ENCODE results near the gene DHX58.

The DHX58 gene

DNA sequence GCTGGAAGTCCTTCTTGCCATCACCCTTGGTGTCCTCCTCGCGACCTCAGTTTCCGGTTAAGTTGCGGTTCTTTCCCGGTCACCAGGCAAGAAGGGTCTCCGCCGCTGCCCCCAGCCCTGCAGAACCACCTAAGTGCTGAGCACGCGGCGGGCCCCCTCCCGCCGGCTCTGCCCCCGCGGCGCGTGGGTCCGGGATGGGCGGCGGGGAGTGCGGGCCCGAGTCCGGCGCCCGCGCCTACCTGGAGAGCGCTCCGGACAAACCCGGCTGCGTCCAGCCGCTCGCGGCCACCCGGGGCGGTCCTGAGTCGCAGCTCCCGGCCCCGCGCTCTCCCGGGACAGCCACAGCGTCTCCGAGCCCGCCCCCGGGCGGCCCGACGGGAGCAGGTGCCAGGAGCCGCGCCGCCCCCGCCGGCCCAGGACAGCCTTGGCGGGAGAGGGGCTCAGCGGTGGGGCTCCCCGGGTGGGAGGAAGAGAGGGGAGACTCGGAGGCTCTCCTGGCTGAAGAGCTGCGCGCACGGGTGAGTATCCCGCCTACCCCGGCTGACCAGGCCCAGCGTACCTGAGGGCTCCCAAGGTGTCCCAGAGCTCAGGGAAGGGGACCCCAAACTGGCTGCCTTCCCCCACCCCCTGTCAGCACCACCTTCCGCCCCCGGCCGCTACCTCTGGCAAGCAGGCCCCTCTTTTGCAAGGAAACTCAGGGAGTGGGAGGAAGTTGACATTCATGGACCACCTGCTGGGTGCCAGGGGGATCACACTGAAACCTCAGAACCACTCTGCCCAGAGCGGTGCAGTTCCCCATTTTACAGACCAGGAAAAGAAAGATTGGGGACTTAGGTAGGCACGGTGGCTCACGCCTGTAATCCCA lies 40.0 kb downstream of the DHX58 start:
- H3K9me3 ChIP-seq (replicated peaks; ENCODE audit: insufficient read depth, low read length): no peaks in the 10 kb centered on the region
- no peaks in the 10 kb centered on the region for H3F3A ChIP-seq (ENCODE audit: insufficient read depth, low read length)
- H3K9ac ChIP-seq (ENCODE audit: low read length): no peak overlapping the region
- H3K9me2 ChIP-seq (replicated peaks; ENCODE audit: insufficient read depth, low read length): no peaks in the 10 kb centered on the region
- H3K27ac ChIP-seq (ENCODE audit: low read length): no peak overlapping the region
- H3K36me3 ChIP-seq (replicated peaks; ENCODE audit: insufficient read depth, low read length): no peaks in the 10 kb centered on the region
- no peaks in the 10 kb centered on the region for H3K4me1 ChIP-seq (ENCODE audit: low read length)
- peak overlapping the region; percentile 18; the same call in 1 of the 2 replicates for H3K4me2 ChIP-seq (ENCODE audit: low read depth, low read length)
- TF ChIP-seq EZH2 (optimal IDR thresholded peaks at IDR 0.05; ENCODE audit: low read depth, low read length) (no peak), CTCF (IDR thresholded peaks at IDR 0.05; ENCODE audit: low read length) (no peak), EZH2phosphoT487 (IDR thresholded peaks at IDR 0.05; ENCODE audit: low read length) (no peak)
- no peak overlapping the region for H2AFZ ChIP-seq (ENCODE audit: low read length)
- no peaks in the 10 kb centered on the region for H3K79me2 ChIP-seq (ENCODE audit: low read length)
- H3K27me3 ChIP-seq (replicated peaks; ENCODE audit: insufficient read depth, low read length): peaks cover 22% of the 10 kb centered on the region
- H4K20me1 ChIP-seq (ENCODE audit: insufficient read depth, low read length): no peaks in the 10 kb centered on the region
- H3K4me3 ChIP-seq (ENCODE audit: low read length): no peak overlapping the region
- DNase-seq: no peak

- no peak for DNase-seq
- Histone ChIP-seq H3K27ac (ENCODE audit: low read length) (no peak overlapping the region), H3K27me3 (replicated peaks; ENCODE audit: insufficient read depth, low read length) (peaks cover 22% of the 10 kb centered on the region), H3K9me2 (replicated peaks; ENCODE audit: insufficient read depth, low read length) (no peaks in the 10 kb centered on the region), H3K4me3 (ENCODE audit: low read length) (no peak overlapping the region), H2AFZ (ENCODE audit: low read length) (no peak overlapping the region), H3K9me3 (replicated peaks; ENCODE audit: insufficient read depth, low read length) (no peaks in the 10 kb centered on the region), H3K9ac (ENCODE audit: low read length) (no peak overlapping the region), H3K36me3 (replicated peaks; ENCODE audit: insufficient read depth, low read length) (no peaks in the 10 kb centered on the region), H3K79me2 (ENCODE audit: low read length) (no peaks in the 10 kb centered on the region), H3F3A (ENCODE audit: insufficient read depth, low read length) (no peaks in the 10 kb centered on the region), H3K4me2 (ENCODE audit: low read depth, low read length) (peak overlapping the region; percentile 18; the same call in 1 of the 2 replicates), H3K4me1 (ENCODE audit: low read length) (no peaks in the 10 kb centered on the region), H4K20me1 (ENCODE audit: insufficient read depth, low read length) (no peaks in the 10 kb centered on the region)
- TF ChIP-seq EZH2 (optimal IDR thresholded peaks at IDR 0.05; ENCODE audit: low read depth, low read length) (no peak), EZH2phosphoT487 (IDR thresholded peaks at IDR 0.05; ENCODE audit: low read length) (no peak), CTCF (IDR thresholded peaks at IDR 0.05; ENCODE audit: low read length) (no peak)
Measured at GRCh38 chr17:42071810-42072209, 40.7 kb downstream of the DHX58 start.

- Histone ChIP-seq H3K79me2 (ENCODE audit: low read length) (no peaks in the 10 kb centered on the region), H3K36me3 (replicated peaks; ENCODE audit: insufficient read depth, low read length) (no peaks in the 10 kb centered on the region), H3K9me3 (replicated peaks; ENCODE audit: insufficient read depth, low read length) (no peaks in the 10 kb centered on the region), H3K27me3 (replicated peaks; ENCODE audit: insufficient read depth, low read length) (peaks cover 22% of the 10 kb centered on the region), H3K9ac (ENCODE audit: low read length) (no peak overlapping the region), H3K4me2 (ENCODE audit: low read depth, low read length) (no peak overlapping the region), H3F3A (ENCODE audit: insufficient read depth, low read length) (peaks cover 5% of the 10 kb centered on the region), H3K27ac (ENCODE audit: low read length) (no peak overlapping the region), H3K9me2 (replicated peaks; ENCODE audit: insufficient read depth, low read length) (no peaks in the 10 kb centered on the region), H3K4me3 (ENCODE audit: low read length) (no peak overlapping the region), H2AFZ (ENCODE audit: low read length) (no peak overlapping the region), H3K4me1 (ENCODE audit: low read length) (peaks cover 6% of the 10 kb centered on the region), H4K20me1 (ENCODE audit: insufficient read depth, low read length) (no peaks in the 10 kb centered on the region)
- TF ChIP-seq CTCF (IDR thresholded peaks at IDR 0.05; ENCODE audit: low read length) (no peak), EZH2phosphoT487 (IDR thresholded peaks at IDR 0.05; ENCODE audit: low read length) (no peak), EZH2 (optimal IDR thresholded peaks at IDR 0.05; ENCODE audit: low read depth, low read length) (no peak)
- DNase-seq: no peak
Measured at GRCh38 chr17:42068979-42069378, 43.5 kb downstream of the DHX58 start.
